Activated CD8-positive, alpha-beta memory T cell treated with anti-CD3 and anti-CD28 coated beads, Interleukin-2, amount 50 U/mL, for 48 hours (primary cell): ENCODE results near the gene TUT7.
"Not testable (repeated sequence)": the region's sequence is repeated elsewhere in the genome, so short reads cannot be mapped to it uniquely, and the experiment has no call there.

Experiments
- DNase-seq: peaks from one replicate; pipeline ENCODE4 v3.0.0-alpha.2; 2020

Gene TUT7

GRCh38 chr9:86303316-86303975 lies 50.8 kb downstream of the TUT7 start:
- no peak for DNase-seq

DNA sequence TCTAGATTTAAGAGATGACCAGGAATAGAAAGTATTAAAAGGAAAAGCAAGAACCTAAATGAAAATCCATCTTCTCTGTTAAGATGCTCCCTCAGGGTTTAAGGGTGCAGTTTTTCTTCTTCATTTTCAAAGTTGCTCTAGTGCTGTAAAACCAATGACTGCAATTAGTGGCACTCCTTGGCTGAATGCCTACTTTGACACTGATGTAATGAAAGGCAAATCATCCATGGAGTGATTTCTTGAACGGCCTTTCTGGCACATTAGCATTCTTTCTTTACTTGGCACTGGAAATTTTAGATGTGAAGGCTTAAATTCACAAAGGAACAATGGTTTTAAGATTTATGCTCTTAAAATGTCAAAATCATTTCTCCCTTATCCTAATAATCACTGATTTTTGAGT lies 52.5 kb downstream of the TUT7 start:
- DNase-seq = no peak

- no peak for DNase-seq
Measured at GRCh38 chr9:86300701-86301100, 53.5 kb downstream of the TUT7 start.

DNA sequence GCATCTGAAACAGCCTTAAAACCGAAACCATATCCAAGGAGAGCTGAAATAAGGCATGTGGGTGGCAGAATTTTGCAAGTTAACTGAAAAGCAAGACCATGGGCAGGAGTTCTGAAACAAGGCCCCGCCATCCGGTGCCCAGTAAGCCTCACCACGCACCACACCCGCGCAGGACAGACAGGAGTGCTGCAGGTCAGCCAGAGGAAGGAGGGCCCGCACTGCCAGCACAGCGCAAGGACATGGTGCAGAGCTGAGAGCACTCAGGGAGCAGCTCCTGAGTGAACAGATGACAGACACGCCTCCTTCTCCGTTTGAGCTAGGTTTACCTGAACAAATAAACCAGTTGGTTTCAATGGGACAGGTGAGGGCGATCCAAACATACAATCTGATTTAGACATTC lies 55.3 kb downstream of the TUT7 start:
- no peak for DNase-seq

DNA sequence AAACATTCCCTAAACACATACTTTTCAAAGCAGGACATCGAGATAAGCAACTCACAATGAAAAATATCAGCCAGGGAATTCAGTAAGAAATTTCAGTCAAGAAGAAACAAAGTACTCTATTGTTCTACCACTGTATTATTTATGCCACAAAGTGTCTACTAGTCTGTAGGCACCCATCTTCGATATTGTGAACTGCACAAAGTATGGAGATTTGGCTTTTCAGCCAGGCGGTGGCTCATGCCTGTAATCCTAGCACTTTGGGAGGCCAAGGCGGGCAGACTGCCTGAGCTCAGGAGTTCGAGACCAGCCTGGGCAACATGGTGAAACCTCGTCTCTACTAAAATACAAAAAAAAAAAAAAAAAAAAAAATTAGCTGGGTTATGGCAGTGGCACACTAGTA lies 63.9 kb downstream of the TUT7 start:
- DNase-seq = not testable (repeated sequence)

GRCh38 chr9:86288499-86289198 lies 65.6 kb downstream of the TUT7 start:
- no peak for DNase-seq

- DNase-seq = no peak
Measured at GRCh38 chr9:86287013-86287412, 67.2 kb downstream of the TUT7 start.

GRCh38 chr9:86286278-86286677 lies 67.9 kb downstream of the TUT7 start:
- no peak for DNase-seq

- DNase-seq = no peak
Measured at GRCh38 chr9:86285261-86285660, 68.9 kb downstream of the TUT7 start.

DNA sequence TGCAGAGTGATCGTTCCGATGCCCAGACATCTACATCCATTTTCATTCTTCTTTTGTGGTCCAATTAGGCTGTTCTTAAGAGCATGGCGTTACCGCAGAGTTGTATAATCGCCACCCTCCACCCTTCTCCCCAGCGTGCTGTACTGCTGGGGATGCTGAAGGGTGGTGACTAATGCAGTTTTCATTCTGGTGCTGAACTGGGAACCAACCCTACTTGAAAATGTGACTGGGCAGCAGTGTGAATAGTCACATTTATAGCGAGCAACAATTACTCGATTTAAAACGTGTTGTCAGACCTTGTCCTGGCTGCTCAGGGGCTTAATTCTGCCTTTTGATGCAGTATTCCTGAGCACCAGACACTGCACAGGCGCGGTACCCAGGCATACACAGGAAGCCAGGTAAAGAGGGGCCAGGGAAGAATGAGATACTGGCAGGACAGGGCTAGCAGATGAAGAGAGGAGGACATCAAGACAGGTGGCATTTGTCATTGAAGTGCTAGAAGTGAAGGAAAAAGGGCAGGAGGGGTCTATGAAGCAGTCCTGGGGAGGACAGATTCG lies 71.2 kb downstream of the TUT7 start:
- peak; percentile 61 for DNase-seq

DNA sequence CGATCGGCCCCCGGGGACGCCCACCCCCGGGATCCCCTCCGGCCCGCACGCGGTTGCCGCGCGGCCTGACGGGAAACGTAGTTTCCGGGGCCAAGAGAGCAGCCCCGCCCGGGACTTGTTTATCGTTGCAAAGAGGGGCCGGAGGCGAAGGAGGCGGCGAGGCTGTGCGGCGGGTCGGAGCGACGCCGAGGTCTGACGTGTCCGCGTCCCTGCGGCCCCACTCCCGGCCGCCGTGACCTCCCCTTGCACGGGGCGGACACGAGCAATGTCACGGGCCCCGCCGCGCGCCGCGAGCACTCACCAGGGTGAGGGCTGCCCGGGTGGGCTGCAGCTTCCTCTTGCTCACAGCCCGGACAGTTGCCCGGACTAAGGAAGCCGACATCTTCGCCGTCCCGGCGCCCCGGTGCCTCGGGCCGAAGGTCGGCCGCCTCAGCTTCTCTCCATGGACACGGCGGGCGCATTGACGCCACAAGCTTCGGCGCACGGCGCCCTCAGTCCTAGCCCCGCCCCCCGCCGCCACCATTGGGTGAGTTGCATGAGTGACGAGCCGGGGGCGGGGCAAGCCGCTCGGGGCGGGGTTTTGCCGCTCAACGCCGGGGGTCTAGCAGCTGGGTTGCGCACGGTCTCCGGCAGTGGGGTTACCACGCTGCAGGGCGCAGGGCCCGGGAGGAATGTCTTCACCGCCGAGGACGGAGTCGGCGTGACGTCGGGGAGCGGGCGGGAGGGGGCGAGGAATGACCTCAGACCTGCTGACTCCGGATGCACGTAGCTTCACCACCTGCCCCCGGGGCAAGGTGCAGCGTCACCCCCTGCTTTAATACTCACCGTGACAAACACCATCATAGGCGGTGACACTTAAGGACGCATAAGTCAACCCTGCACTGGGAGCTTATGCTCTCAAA lies 71.9 kb downstream of the TUT7 start, which contains the start of gene ISCA1:
ISCA1 (minus strand) TSS at position 462 of the 902 bp plus-strand sequence; CDS start at position 382, 80 bp downstream.
- peak; percentile 99 for DNase-seq

- DNase-seq = peak; percentile 85
Measured at GRCh38 chr9:86281593-86282076, 72.6 kb downstream of the TUT7 start.

DNA sequence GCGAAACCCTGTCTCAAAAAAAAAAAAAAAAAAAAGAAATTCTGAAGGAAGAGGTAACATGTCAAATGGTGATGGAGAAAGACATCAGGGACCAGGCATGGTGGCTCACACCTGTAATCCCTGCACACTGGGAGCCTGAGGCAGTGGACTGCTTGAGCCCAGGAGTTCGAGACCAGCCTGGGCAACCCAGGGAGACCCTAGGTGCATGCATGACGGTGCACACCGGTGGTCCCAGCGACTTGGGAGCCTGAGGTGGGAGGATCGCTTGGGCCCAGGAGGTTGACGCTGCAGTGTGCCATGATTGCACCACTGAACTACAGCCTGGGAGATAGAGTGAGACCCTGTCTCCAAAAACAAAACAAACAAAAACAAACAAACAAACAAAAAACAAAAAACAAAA lies 73.6 kb downstream of the TUT7 start:
- no peak for DNase-seq

GRCh38 chr9:86279839-86280238 lies 74.4 kb downstream of the TUT7 start:
- DNase-seq = no peak

- DNase-seq = no peak
Measured at GRCh38 chr9:86277072-86277471, 77.1 kb downstream of the TUT7 start.

- no peak for DNase-seq
Measured at GRCh38 chr9:86275962-86276361, 78.2 kb downstream of the TUT7 start.

- DNase-seq = no peak
Measured at GRCh38 chr9:86274821-86275643, 79.2 kb downstream of the TUT7 start.

DNA sequence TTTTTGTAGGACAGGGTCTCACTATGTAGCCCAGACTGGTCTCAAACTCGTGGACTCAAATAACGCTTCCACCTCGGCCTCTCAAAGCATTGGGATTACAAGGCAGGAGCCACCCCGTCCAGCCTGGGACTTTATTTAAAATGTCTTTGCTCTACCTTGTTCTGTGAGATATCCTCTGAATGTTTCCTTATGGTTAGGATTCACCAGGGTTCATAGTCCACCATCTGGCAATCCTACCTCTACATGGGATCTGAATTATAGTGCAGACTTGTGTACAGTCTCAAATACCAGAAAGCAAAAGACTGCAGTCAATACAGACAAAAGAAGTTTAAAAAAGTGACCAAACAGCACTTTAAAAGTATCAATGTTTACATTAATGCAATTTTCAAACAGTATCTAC lies 82.0 kb downstream of the TUT7 start:
- no peak for DNase-seq

- DNase-seq = no peak
Measured at GRCh38 chr9:86263876-86264275, 90.3 kb downstream of the TUT7 start.

DNA sequence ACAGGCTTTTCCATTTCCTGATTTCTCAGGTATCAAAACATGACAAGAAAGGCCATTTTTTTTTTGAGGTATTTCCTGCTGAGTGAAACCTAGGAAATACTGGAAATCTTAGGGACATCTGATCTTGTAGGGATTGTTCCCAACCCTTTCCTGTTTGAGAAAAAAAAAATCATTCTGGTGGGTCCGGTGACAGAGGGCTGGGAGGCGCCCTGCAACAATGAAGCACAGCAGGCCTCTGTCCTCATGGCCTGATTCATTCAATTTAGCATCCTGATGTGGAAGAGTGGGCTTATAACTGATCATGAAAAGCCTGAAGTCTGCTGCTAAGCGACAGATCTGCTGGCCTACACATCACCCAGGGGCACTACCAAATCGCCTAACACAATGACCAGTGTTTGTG lies 91.7 kb downstream of the TUT7 start:
- no peak for DNase-seq

DNA sequence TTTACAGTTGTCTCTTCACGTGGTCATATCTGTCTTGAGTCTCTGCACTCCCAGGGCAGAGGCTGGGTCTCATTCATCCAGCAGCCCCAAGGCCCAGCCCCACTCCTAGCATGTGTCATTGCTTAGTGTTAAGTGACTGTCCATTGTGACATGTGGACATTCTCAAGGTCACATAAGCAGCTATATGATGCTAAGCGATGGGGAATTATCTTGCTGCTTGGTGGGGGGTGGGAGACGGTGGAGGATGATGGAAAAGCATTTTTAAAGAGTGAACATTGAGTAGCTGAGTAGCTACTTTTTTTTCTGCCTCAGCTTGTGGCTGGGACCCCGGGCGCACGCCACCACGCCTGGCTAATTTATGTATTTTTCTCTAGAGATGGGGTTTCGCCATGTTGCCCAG lies 94.7 kb downstream of the TUT7 start, which contains the start of gene C9orf153:
C9orf153 (minus strand) TSS at position 101 of the 400 bp plus-strand sequence. CDS start 30,054 bp downstream, outside the sequence.
- DNase-seq = no peak

- DNase-seq = no peak
Measured at GRCh38 chr9:86257391-86257790, 96.8 kb downstream of the TUT7 start.
